PC-3 (cell line): Measurements from ENCODE around the gene TNFRSF19. TPM values are rescaled to one million over a fixed set of nuclear protein-coding genes. Genes with fewer than 3 reads are reported as not detected.

ENCODE experiments used
- ATAC-seq: fragments of 200-7000 bp; cut with Tn5 transposase; 2 replicates; pipeline ENCODE4 v1.9.1; 2020; ENCODE audit warnings: mild to moderate bottlenecking, moderate library complexity
- BruUV-seq: library from RNA; stranded (reverse); fragments of 400-500 nt; replicated peaks from 2 replicates; lab custom pipeline; 2021; lab: Mats Ljungman, UMichigan
- CTCF ChIA-PET: fragments of 300-600 bp; sonication (Branson Sonifier 250); formaldehyde crosslinking; loops from one replicate; lab custom pipeline; 2022; ENCODE audit warnings: antibody characterized with exemption; lab: Charles Lee
- POLR2A ChIA-PET: fragments of 300-600 bp; sonication (Branson Sonifier 250); formaldehyde crosslinking; loops from one replicate; lab custom pipeline; 2022; ENCODE audit warnings: antibody characterized with exemption; ENCODE audit not compliant: unreplicated experiment; lab: Charles Lee
- DNase-seq: peaks from one replicate; pipeline ENCODE4 v3.0.0-alpha.2; 2015
- H2AFZ ChIP-seq: fragments of 300-600 bp; sonication (generic); 2 replicates; pipeline ENCODE4 v1.6.0; 2016; ENCODE audit warnings: antibody characterized with exemption, low read length
- H3F3A ChIP-seq: fragments of 300-600 bp; sonication (generic); one replicate; pipeline ENCODE4 v1.6.0; 2017; ENCODE audit warnings: antibody characterized with exemption, low read length, control low read depth, mild to moderate bottlenecking; ENCODE audit not compliant: unreplicated experiment
- H3K27ac ChIP-seq: fragments of 300-600 bp; sonication (generic); 2 replicates; pipeline ENCODE4 v1.5.1; 2016; ENCODE audit warnings: mild to moderate bottlenecking, low read length
- H3K27me3 ChIP-seq: fragments of 300-600 bp; sonication (generic); 2 replicates; pipeline ENCODE4 v1.6.1; 2016; ENCODE audit warnings: low read length, mixed read lengths
- H3K36me3 ChIP-seq: fragments of 300-600 bp; sonication (generic); 2 replicates; pipeline ENCODE4 v1.6.1; 2016; ENCODE audit warnings: low read depth, mixed run types, low read length, mixed read lengths
- H3K4me1 ChIP-seq: fragments of 300-600 bp; sonication (generic); 2 replicates; pipeline ENCODE4 v1.5.1; 2016; ENCODE audit warnings: low read length; ENCODE audit not compliant: insufficient read depth
- H3K4me2 ChIP-seq: fragments of 300-600 bp; sonication (generic); 2 replicates; pipeline ENCODE4 v1.6.0; 2016; ENCODE audit warnings: low read length
- H3K4me3 ChIP-seq: fragments of 300-600 bp; sonication (generic); 2 replicates; pipeline ENCODE4 v1.5.1; 2016; ENCODE audit warnings: mild to moderate bottlenecking, low read length, mixed read lengths
- H3K79me2 ChIP-seq: fragments of 300-600 bp; sonication (generic); 2 replicates; pipeline ENCODE4 v1.6.1; 2017; ENCODE audit warnings: low read length, mixed read lengths
- H3K9ac ChIP-seq: fragments of 300-600 bp; sonication (generic); 2 replicates; pipeline ENCODE4 v1.6.0; 2016; ENCODE audit warnings: mild to moderate bottlenecking, low read length
- H3K9me2 ChIP-seq: fragments of 300-600 bp; sonication (generic); replicated peaks from 2 replicates; pipeline ENCODE4 v1.6.1; 2016; ENCODE audit warnings: mixed run types, low read length, mixed read lengths
- H3K9me3 ChIP-seq: fragments of 300-600 bp; sonication (generic); 2 replicates; pipeline ENCODE4 v1.6.1; 2016; ENCODE audit warnings: low read length, mixed read lengths
- H4K20me1 ChIP-seq: fragments of 300-600 bp; sonication (generic); 2 replicates; pipeline ENCODE4 v1.6.1; 2016; ENCODE audit warnings: low read length, mixed read lengths
- CTCF ChIP-seq: fragments of 300-600 bp; sonication (generic); conservative IDR thresholded peaks from 2 replicates; pipeline ENCODE4 v1.5.1; 2017; ENCODE audit warnings: antibody characterized with exemption, low read depth, mild to moderate bottlenecking, low read length
- EZH2 ChIP-seq: fragments of 300-600 bp; sonication (generic); IDR thresholded peaks from one replicate; pipeline ENCODE4 v1.6.1; 2017; ENCODE audit warnings: antibody characterized with exemption, mild to moderate bottlenecking, low read length; ENCODE audit not compliant: unreplicated experiment
- EZH2phosphoT487 ChIP-seq: fragments of 300-600 bp; sonication (generic); IDR thresholded peaks from 2 replicates; pipeline ENCODE4 v1.6.1; 2018; ENCODE audit warnings: mild to moderate bottlenecking, antibody characterized with exemption, low read length, borderline replicate concordance
- intact Hi-C: fragments of 100-400 bp; cut with micrococcal nuclease; formaldehyde crosslinking; loops from 2 replicates; pipeline ENCODE4 v1.9.0; 2023
- total RNA-seq: library from RNA; depleted of rRNA; stranded (reverse); fragments of >200 nt; gene quantifications from 2 replicates; pipeline ENCODE4 v1.2.3, GENCODE V29; 2014

TNFRSF19 gene
- total RNA-seq, 1 experiment from 2014 or later = 6.1 TPM

DNA sequence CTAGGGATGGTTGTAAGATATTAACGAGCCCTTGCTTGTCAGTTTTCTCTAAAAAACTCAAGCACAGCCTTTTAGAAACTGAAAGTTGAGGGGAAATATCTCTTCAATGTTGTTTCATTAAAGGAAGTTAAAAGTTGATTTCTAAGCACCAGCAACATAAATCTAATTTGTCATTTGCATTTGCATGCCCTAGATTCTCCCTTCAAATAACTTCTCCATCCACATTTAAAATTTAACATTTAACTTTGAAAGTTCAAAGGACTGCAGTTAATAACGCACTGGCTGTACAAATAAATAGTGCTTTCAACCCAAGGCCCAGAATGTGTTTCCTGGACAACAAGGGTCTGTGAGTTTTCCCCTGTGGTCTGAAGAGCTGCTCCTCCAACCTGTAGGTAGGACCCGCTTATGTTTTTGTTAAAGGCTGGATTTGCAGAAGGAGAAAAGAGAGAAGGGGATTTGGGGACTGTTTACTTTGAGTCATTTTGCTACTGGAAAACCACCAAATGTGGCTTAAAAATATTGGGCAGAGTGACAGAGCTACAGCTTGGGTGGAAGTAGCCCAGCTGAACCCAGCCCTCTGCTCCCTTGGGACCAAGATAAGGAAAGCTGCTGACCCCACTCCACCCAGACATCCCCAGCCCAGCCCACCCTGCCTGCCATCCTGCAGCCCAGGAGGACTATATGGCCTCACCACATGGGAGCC lies 39.8 kb downstream of the TNFRSF19 start:
- DNase-seq = peak; percentile 69
- no peaks in the 10 kb centered on the region for H3K36me3 ChIP-seq
- BruUV-seq = no TSS peak
- no peaks in the 10 kb centered on the region for H3F3A ChIP-seq
- intact Hi-C loops = loop anchor here (10.0 kb wide), 1 partner anchor 65 kb away; no protein-coding TSS in a partner anchor
- no peaks in the 10 kb centered on the region for H4K20me1 ChIP-seq
- H3K4me2 ChIP-seq = peak overlapping the region; percentile 77
- TF ChIP-seq EZH2phosphoT487 (no peak), CTCF (no peak), EZH2 (no peak)
- no peaks in the 10 kb centered on the region for H3K9me2 ChIP-seq
- ChIA-PET POLR2A (no interaction called here), CTCF (no interaction called here)
- H3K27me3 ChIP-seq = no peaks in the 10 kb centered on the region
- no peak overlapping the region for H3K9ac ChIP-seq
- no peaks in the 10 kb centered on the region for H3K9me3 ChIP-seq
- peaks cover 26% of the 10 kb centered on the region for H3K4me1 ChIP-seq
- no peaks in the 10 kb centered on the region for H3K79me2 ChIP-seq
- H2AFZ ChIP-seq = peak overlapping the region; percentile 12; the same call in 1 of the 2 replicates
- no peak overlapping the region; the same call in 1 of the 2 replicates for H3K27ac ChIP-seq
- ATAC-seq = peak; percentile 50
- H3K4me3 ChIP-seq = peak overlapping the region; percentile 33

DNA sequence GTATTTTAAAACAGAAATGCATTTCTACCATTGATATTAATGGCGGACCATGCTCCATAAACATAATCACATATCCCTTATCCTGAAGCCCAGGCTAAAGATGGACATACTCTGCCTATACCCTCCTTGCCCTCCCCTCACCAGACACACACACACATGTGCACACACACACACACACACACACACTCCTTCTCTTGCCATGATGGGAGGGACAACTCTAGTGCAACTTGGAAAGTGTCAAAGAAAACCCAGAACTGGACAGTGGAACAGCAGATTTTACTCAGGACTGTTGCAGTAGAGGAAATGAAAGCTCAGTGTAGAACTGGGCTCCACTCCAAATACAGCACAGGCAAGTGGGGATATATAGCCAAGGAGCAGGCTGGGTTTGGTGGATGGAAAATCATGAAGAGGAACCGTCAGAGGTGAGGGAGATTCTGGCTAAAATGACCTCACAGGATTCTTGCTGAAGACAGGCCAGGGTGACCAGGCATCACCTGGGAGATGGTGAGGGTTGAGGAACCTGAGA lies 40.8 kb downstream of the TNFRSF19 start:
- H2AFZ ChIP-seq = no peak overlapping the region
- peaks cover 26% of the 10 kb centered on the region for H3K4me1 ChIP-seq
- DNase-seq (no peak), ATAC-seq (no peak)
- H3K4me2 ChIP-seq = 0 out of 2 replicates have a peak overlapping the region, but pooled peaks have one; percentile 77
- H3K9me3 ChIP-seq = no peaks in the 10 kb centered on the region
- TF ChIP-seq EZH2phosphoT487 (no peak), CTCF (no peak)
- H3K4me3 ChIP-seq = no peak overlapping the region
- no peak overlapping the region for H3K9ac ChIP-seq
- H3K36me3 ChIP-seq = no peaks in the 10 kb centered on the region
- no peaks in the 10 kb centered on the region for H4K20me1 ChIP-seq
- POLR2A ChIA-PET = interaction anchor here (0.6 kb wide), 1 partner anchor 24 kb away, joined by 4 read pairs; no protein-coding TSS in a partner anchor
- BruUV-seq = no TSS peak
- H3K27me3 ChIP-seq = no peaks in the 10 kb centered on the region
- H3K79me2 ChIP-seq = no peaks in the 10 kb centered on the region
- H3F3A ChIP-seq = no peaks in the 10 kb centered on the region
- intact Hi-C loops = no loop called here
- H3K27ac ChIP-seq = no peak overlapping the region
- no peaks in the 10 kb centered on the region for H3K9me2 ChIP-seq
- CTCF ChIA-PET = no interaction called here

DNA sequence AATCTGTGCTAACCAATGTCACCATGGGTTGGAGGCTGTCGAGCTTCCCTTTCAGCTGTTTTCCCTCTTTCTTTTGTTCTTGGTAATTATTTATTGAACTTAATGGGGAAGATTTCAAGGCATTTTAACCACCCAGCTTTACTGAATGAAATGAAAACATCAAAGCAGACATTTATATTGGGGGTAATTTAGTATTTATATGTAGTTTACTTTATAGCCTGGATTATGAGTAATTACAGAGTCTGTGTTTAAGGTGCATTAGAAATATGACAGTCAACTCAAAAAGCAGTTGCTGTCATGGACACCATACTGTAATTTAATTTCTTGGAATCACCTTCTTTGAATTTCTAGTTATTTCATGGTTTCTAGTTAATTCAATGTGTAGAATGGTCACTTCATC lies 42.0 kb downstream of the TNFRSF19 start:
- H3K9me3 ChIP-seq = no peaks in the 10 kb centered on the region
- CTCF ChIA-PET = interaction anchor here (0.6 kb wide), 1 partner anchor 99 kb away, joined by 3 read pairs; no protein-coding TSS in a partner anchor
- no peak overlapping the region for H3K9ac ChIP-seq
- peaks cover 26% of the 10 kb centered on the region for H3K4me1 ChIP-seq
- BruUV-seq = no TSS peak
- H2AFZ ChIP-seq = no peak overlapping the region
- ATAC-seq (no peak), DNase-seq (no peak)
- POLR2A ChIA-PET = no interaction called here
- H3K79me2 ChIP-seq = no peaks in the 10 kb centered on the region
- no peaks in the 10 kb centered on the region for H4K20me1 ChIP-seq
- H3K27me3 ChIP-seq = no peaks in the 10 kb centered on the region
- no peak overlapping the region for H3K27ac ChIP-seq
- intact Hi-C loops = no loop called here
- TF ChIP-seq CTCF (no peak), EZH2phosphoT487 (no peak), EZH2 (no peak)
- no peaks in the 10 kb centered on the region for H3K36me3 ChIP-seq
- H3K4me2 ChIP-seq = no peak overlapping the region
- H3K9me2 ChIP-seq = no peaks in the 10 kb centered on the region
- H3K4me3 ChIP-seq = no peak overlapping the region
- no peaks in the 10 kb centered on the region for H3F3A ChIP-seq
